HG03045 (cell line): ENCODE data around the gene SZT2.
"Not testable (repeated sequence)": the region's sequence is repeated elsewhere in the genome, so short reads cannot be mapped to it uniquely, and the experiment has no call there.

ENCODE experiments used
- ATAC-seq: cut with Tn5 transposase; IDR thresholded peaks from one replicate; pipeline ENCODE4 v1.9.1; 2021; ENCODE audit warnings: mild to moderate bottlenecking, moderate library complexity; ENCODE audit not compliant: unreplicated experiment

The SZT2 gene

DNA sequence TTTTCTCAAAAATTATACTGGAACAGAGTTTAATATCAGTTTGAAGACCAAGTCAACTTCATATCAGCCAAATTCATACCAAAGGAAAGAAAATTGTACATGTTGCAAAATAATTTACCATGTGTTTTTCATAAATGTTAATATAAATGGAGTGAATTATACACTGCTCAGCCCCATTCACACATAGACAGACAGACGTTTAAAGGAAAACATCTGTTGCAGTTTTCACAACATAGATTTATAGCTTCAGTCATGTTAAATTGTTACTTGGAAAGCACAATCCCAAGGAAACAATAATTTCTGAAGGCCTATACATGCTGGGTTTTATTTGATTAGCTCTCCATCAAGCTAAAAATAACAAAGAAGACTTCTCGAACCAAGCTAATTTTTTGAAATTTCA, 91.8 kb downstream of the SZT2 start:
- ATAC-seq, result no peak

DNA sequence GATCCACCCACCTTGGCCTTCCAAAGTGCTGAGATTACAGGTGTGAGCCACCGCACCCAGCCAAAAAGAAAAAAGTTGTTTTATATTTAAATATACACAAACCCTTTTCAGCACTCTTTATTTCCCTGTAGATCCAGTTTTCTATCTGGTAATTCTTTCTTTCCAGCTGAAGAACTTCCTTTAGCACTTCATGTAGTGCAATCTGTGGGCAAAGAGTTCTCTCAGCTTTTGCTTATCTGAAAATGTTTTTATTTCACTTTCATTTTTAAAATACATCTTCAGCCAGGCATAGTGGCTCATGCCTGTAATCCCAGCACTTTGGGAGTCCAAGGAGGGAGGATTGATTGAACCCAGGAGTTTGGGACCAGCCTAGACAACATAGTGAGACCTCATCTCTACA, 92.5 kb downstream of the SZT2 start:
- no peak for ATAC-seq

DNA sequence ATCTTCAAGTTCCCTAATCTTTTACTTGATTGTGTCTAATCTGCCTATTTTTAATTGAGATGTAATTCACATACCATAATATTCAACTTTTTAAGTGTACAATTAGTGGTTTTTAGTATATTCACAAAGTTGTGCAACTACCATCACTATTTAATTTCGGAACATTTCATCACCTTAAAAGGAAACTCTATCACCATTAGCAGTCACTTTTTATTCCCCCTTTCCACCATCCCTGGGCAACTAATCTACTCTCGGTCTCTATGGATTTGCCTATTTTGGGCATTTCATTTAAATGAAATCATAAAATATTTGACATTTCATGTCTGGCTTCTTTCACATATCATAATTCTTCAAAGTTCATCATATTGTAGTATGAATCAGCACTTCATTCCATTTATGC, 94.7 kb downstream of the SZT2 start:
- ATAC-seq, result no peak

DNA sequence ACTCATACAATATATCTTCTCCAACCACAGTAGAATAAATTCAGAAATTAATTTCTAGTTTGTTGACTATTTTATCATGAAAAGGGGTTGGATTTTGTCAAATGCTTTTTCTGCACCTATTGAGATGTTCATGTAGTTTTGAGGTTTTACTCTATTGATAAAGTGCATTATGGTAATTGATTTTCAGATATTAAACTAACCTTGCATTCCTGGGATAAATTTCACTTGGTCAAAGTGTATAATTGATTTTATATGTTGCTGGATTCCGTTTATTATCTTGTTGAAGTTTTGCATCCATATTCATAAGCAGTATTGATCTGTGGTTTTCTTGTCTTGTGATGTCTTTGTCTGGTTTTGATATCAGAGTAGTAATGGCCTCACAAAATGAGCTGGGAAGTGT, 98.5 kb downstream of the SZT2 start:
- ATAC-seq, result no peak

DNA sequence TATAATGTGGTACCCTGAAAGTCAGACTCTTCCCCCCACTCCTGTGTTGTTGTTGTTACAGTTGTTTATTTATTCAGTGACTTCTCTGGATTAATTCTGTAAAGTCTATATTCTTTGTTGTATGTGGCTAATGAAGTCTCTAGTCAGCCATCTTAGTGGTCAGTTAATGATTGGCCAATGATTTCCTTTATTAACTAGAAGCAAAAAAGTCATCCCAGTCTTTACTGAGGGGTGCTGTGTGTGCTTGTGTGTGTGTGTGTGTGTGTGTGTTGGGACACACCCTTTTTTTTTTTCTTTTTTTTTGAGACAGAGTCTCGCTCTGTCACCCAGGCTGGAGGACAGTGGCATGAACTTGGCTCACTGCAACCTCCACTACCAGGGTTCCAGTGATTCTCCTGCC, 101.4 kb downstream of the SZT2 start:
- no peak for ATAC-seq

DNA sequence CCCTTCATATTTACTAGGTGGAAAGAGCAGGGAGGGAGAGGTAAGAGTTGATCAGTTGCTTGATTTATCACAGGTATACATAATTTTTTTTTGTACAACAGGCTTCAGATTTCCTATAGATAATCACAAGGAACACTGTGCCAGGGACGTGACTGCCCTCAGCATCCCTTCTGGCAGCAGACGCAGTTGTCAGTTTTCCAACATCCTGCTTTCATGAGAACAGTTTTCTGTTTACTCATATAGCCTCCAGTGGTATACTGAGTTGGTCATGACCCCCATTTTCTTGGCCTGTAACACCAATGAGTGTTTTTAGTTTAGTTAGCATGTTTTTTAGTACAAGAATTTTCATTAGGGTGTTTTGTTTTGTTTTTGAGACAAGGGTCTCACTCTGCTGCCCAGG, 103.1 kb downstream of the SZT2 start:
- no peak for ATAC-seq

DNA sequence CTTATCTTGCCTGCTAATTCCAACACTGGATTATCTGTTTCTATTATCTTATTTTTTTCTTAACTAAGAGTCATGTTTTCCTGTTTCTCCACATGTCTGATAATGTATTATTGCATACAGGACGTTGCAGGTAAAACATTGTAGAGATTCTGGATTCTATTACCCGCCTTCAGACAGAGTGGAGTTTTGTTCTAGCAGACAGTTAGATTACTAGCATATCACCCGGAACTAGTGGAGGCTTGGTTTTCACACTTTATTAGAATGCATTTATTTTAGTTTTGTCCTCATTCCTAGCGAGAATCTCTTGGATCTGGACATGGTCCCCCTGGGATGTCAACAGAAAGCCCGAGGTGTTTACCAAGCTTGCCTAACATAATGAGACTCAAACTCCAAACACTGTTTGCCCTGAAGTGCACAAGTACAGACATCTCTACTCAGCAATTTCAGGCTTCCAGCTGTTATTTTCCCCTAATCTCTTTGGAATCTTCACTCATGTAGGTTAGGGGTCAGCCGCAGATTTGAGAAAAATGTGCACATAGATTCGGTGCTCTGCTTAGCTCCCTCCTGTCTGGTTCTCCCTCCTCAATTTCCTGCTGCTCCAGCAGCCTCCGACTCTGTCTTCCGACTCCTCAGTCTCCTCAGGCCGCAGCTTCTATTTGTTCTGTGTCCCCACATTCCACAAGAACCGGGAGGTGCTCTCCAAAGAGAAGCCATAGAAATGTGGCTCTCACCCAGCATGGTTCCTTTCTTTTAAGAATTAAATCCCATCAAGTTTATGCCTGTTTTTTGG, 104.2 kb downstream of the SZT2 start:
- no peak for ATAC-seq

DNA sequence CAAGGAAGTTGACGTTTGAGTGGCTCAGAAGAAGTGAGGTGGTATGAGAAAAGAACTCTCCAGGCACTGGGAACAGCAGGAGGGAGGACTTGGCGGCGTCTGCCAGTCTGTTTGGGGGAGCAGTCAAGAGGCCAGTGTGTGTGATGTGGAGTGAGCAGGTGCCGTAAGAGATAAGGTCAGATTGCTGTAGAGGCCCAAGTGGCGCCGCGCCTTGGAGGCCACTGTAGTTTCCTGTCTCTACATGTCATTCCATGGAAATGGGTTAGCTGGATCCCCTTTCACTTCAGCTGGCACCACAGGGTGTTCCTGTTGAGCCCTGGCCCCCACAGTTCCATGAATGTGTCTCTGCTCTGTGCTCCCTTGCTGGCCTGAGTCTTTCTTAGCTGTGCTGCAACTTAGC, 105.5 kb downstream of the SZT2 start:
- ATAC-seq, result no peak

DNA sequence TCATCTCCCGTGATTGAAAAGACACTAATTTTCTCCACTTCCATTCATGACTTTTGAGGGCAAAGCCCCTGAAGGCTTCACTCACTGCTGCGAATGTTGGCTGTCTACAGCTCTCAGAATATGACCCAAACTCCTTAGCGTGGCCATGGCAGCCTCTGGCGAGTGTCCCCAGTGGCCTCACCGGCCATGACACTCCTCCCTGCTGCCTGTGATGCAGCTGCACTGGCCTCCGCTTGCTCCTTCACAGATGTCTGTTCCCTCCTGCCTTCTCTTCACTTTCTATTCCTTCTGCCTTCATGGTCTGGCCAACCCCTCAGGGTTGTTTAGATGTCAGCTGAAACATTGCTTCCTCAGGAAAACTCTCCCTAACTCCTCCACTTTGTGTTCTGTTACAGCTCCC, 110.2 kb downstream of the SZT2 start:
- ATAC-seq, result no peak

DNA sequence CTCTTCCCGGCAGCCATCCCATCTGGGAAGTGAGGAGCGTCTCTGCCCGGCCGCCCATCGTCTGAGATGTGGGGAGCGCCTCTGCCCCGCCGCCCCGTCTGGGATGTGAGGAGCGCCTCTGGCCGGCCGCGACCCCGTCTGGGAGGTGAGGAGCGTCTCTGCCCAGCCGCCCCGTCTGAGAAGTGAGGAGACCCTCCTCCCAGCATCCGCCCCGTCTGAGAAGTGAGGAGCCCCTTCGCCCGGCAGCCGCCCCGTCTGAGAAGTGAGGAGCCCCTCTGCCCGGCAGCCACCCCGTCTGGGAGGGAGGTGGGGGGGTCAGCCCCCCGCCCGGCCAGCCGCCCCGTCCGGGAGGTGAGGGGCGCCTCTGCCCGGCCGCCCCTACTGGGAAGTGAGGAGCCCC, 112.1 kb downstream of the SZT2 start:
- ATAC-seq, result not testable (repeated sequence)

DNA sequence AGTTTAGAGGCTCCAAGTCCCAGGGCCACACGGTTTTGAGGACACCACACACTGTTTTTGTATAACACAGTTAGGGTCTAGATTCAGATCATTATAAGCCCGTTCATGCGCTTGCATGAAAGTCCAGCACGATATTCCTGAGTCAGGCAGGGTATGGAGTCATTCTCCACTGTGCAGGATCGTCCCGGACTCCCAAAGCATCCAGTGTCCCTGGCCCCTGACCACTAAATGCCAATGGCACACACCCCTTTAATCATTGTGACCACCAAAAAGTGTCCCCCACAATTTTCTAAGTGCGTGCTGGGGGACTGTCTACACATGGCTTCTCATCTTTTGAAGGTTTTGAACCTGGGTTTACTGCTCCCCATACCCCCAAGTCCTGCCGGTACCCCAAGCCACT, 113.8 kb downstream of the SZT2 start:
- ATAC-seq, result no peak
